H9 (cell line): ENCODE data around the gene RGS6. TPM values are rescaled to one million over a fixed set of nuclear protein-coding genes. Genes with fewer than 3 reads are reported as not detected.

Source experiments
- DNase-seq: peaks from one replicate; pipeline ENCODE4 v3.0.0-alpha.2; 2017
- H2AFZ ChIP-seq: one replicate; pipeline ENCODE4 v1.6.1; 2013; ENCODE audit warnings: mild to moderate bottlenecking, low read length, control low read depth, moderate library complexity
- H2AK5ac ChIP-seq: 2 replicates; pipeline ENCODE4 v1.6.1; 2013; ENCODE audit warnings: low read length, control low read depth, mixed read lengths; ENCODE audit not compliant: insufficient read length
- H2BK120ac ChIP-seq: one replicate; pipeline ENCODE4 v1.6.1; 2013; ENCODE audit warnings: low read depth, mild to moderate bottlenecking, low read length, control low read depth, inconsistent platforms; ENCODE audit not compliant: poor library complexity, severe bottlenecking
- H2BK12ac ChIP-seq: 2 replicates; pipeline ENCODE4 v1.6.1; 2013; ENCODE audit warnings: low read length, control low read depth, mixed read lengths, low read depth; ENCODE audit not compliant: insufficient read length
- H2BK15ac ChIP-seq: 2 replicates; pipeline ENCODE4 v1.6.1; 2013; ENCODE audit warnings: low read depth, low read length, control low read depth
- H2BK20ac ChIP-seq: one replicate; pipeline ENCODE4 v1.6.1; 2013; ENCODE audit warnings: low read depth, mild to moderate bottlenecking, low read length, control low read depth, inconsistent platforms; ENCODE audit not compliant: poor library complexity, severe bottlenecking
- H2BK5ac ChIP-seq: 2 replicates; pipeline ENCODE4 v1.6.1; 2013; ENCODE audit warnings: low read length, control low read depth, mixed read lengths; ENCODE audit not compliant: insufficient read length
- H3K14ac ChIP-seq: 2 replicates; pipeline ENCODE4 v1.6.1; 2013; ENCODE audit warnings: low read length, control low read depth; ENCODE audit not compliant: insufficient read depth
- H3K18ac ChIP-seq: 2 replicates; pipeline ENCODE4 v1.6.1; 2013; ENCODE audit warnings: low read depth, mild to moderate bottlenecking, mixed read lengths, low read length, control low read depth; ENCODE audit not compliant: insufficient read length
- H3K23ac ChIP-seq: 2 replicates; pipeline ENCODE4 v1.6.1; 2013; ENCODE audit warnings: low read length, control low read depth, mixed read lengths, low read depth; ENCODE audit not compliant: insufficient read length
- H3K23me2 ChIP-seq: 2 replicates; pipeline ENCODE4 v1.6.1; 2013; ENCODE audit warnings: low read depth, mild to moderate bottlenecking, mixed read lengths, low read length, control low read depth; ENCODE audit not compliant: insufficient read length, poor library complexity, severe bottlenecking
- H3K27ac ChIP-seq: 2 replicates; pipeline ENCODE4 v1.5.1; 2013; ENCODE audit warnings: low read length, control low read depth, mixed read lengths, low read depth; ENCODE audit not compliant: insufficient read length
- H3K27me3 ChIP-seq: 2 replicates; pipeline ENCODE4 v1.6.1; 2013; ENCODE audit warnings: low read length, control low read depth, inconsistent platforms; ENCODE audit not compliant: insufficient read depth
- H3K4ac ChIP-seq: 2 replicates; pipeline ENCODE4 v1.6.1; 2013; ENCODE audit warnings: low read depth, mild to moderate bottlenecking, control low read depth, inconsistent platforms, low read length, moderate library complexity
- H3K4me1 ChIP-seq: 2 replicates; pipeline ENCODE4 v1.6.1; 2013; ENCODE audit warnings: low read length, control low read depth, inconsistent platforms; ENCODE audit not compliant: insufficient read depth
- H3K4me2 ChIP-seq: 2 replicates; pipeline ENCODE4 v1.6.1; 2013; ENCODE audit warnings: low read length, control low read depth, mixed read lengths; ENCODE audit not compliant: insufficient read length, insufficient read depth
- H3K56ac ChIP-seq: 2 replicates; pipeline ENCODE4 v1.6.1; 2013; ENCODE audit warnings: low read depth, mild to moderate bottlenecking, mixed read lengths, low read length, control low read depth; ENCODE audit not compliant: insufficient read length
- H3K79me1 ChIP-seq: 2 replicates; pipeline ENCODE4 v1.6.1; 2013; ENCODE audit warnings: low read depth, mild to moderate bottlenecking, moderate library complexity, low read length, control low read depth, inconsistent platforms; ENCODE audit not compliant: insufficient read depth, poor library complexity, severe bottlenecking
- H3K79me2 ChIP-seq: 2 replicates; pipeline ENCODE4 v1.6.1; 2013; ENCODE audit warnings: low read length, control low read depth, inconsistent platforms; ENCODE audit not compliant: insufficient read depth
- H3K9ac ChIP-seq: 2 replicates; pipeline ENCODE4 v1.6.1; 2013; ENCODE audit warnings: low read length, control low read depth, mixed read lengths; ENCODE audit not compliant: insufficient read length; ENCODE audit errors: extremely low read depth
- H3K9me3 ChIP-seq: one replicate; pipeline ENCODE4 v1.6.1; 2013; ENCODE audit warnings: low read depth, low read length, inconsistent platforms; ENCODE audit not compliant: control insufficient read depth
- H3T11ph ChIP-seq: one replicate; pipeline ENCODE4 v1.6.1; 2013; ENCODE audit warnings: mild to moderate bottlenecking, low read length, control low read depth, inconsistent platforms
- H4K20me1 ChIP-seq: one replicate; pipeline ENCODE4 v1.6.1; 2013; ENCODE audit not compliant: control insufficient read depth, insufficient read length, insufficient read depth
- H4K5ac ChIP-seq: 2 replicates; pipeline ENCODE4 v1.6.1; 2013; ENCODE audit warnings: low read depth, mild to moderate bottlenecking, mixed read lengths, low read length, control low read depth; ENCODE audit not compliant: insufficient read length
- H4K8ac ChIP-seq: replicated peaks from 2 replicates; pipeline ENCODE4 v1.6.1; 2013; ENCODE audit warnings: low read length, control low read depth, mixed read lengths, low read depth; ENCODE audit not compliant: insufficient read length
- H4K91ac ChIP-seq: 2 replicates; pipeline ENCODE4 v1.6.1; 2013; ENCODE audit warnings: low read depth, mild to moderate bottlenecking, moderate library complexity, mixed read lengths, low read length, control low read depth; ENCODE audit not compliant: insufficient read length
- H3K27ac Mint-ChIP-seq, 3 experiments: 2 replicates in 2 of 3; 3 replicates in 1 of 3; pipeline ENCODE4 v1.8.0; 2020 to 2021; ENCODE audit warnings: mixed read lengths in 3 of 3, mild to moderate bottlenecking in 1 of 3, moderate library complexity in 1 of 3
- H3K27me3 Mint-ChIP-seq: 2 replicates; pipeline ENCODE4 v1.8.0; 2021; ENCODE audit warnings: low read depth, mild to moderate bottlenecking, moderate library complexity, mixed read lengths
- H3K36me3 Mint-ChIP-seq, 3 experiments: 2 replicates in 2 of 3; 3 replicates in 1 of 3; pipeline ENCODE4 v1.8.0; 2020 to 2021; ENCODE audit warnings: low read depth in 3 of 3, mixed read lengths in 3 of 3; ENCODE audit not compliant: insufficient read depth in 1 of 3
- H3K4me1 Mint-ChIP-seq, 2 experiments: 2 replicates each; pipeline ENCODE4 v1.8.0; 2020; ENCODE audit warnings: mixed read lengths in 2 of 2
- H3K4me3 Mint-ChIP-seq, 2 experiments: 2 replicates in 1 of 2; 3 replicates in 1 of 2; pipeline ENCODE4 v1.8.0; 2020 to 2021; ENCODE audit warnings: mild to moderate bottlenecking in 2 of 2, mixed read lengths in 2 of 2, moderate library complexity in 1 of 2
- H3K9me3 Mint-ChIP-seq, 2 experiments: 2 replicates in 1 of 2; 3 replicates in 1 of 2; pipeline ENCODE4 v1.8.0; 2020; ENCODE audit warnings: mild to moderate bottlenecking in 2 of 2, mixed read lengths in 2 of 2, moderate library complexity in 1 of 2
- WGBS: extraction: QIAGEN DNeasy Blood & Tissue Kit; methylation state at CpG from one replicate; pipeline ENCODE4 v1.1.7; 2013; ENCODE audit warnings: missing lambda C conversion rate, low lambda C conversion rate, mixed read lengths; ENCODE audit not compliant: insufficient read length; ENCODE audit errors: extremely low coverage; 5-methylcytosine and 5-hydroxymethylcytosine counted together
- total RNA-seq: library from RNA; stranded (reverse); gene quantifications from 2 replicates; pipeline ENCODE4 v1.2.1, GENCODE V29; 2021
- TF ChIP-seq, protein P1 (sequence below): fragments of 200-600 bp; sonication (generic); conservative IDR thresholded peaks from 3 replicates; pipeline ENCODE4 v1.8.0; 2021; ENCODE audit warnings: antibody characterized with exemption, mild to moderate bottlenecking

Gene RGS6
- total RNA-seq, 1 experiment from 2014 or later = 3.0 TPM

DNA sequence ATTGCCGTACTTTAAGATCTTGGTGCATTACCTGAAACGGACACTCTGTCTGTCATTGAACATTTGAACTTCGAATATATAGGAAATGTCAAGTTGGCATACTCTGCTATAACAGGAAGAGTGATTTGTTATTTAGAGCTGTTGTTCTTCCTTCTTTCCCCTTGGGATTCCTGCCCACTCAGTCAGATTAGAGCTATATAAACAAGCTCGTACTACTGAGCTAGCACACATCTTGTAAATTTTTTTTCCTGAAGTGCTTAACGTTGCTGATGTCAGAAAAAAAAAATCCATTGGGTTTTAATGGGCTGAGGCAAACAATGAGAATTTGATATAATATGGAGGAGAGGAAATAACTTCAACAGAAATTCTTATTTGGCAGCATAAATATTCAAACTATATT is 26.8 kb downstream of the RGS6 start:
- H3K18ac ChIP-seq = no peak overlapping the region
- H2BK20ac ChIP-seq = no peak overlapping the region
- Mint-ChIP-seq H3K27me3 (no peaks in the 10 kb centered on the region; the same call in none of the 2 replicates), H3K36me3 (no peaks in the 10 kb centered on the region; a peak in 1 of 7 replicates), H3K27ac (no peak overlapping the region), H3K4me1 (peaks cover 0 to 4% of the 10 kb centered on the region in 2 experiments; a peak in 1 of 4 replicates), H3K4me3 (no peak overlapping the region), H3K9me3 (no peaks in the 10 kb centered on the region; a peak in 2 of 5 replicates)
- no peak overlapping the region for H3K4me2 ChIP-seq
- H3K9me3 ChIP-seq = no peaks in the 10 kb centered on the region
- H3K23me2 ChIP-seq = no peaks in the 10 kb centered on the region
- H2AK5ac ChIP-seq = no peak overlapping the region
- H2AFZ ChIP-seq = no peak overlapping the region
- H3K9ac ChIP-seq = no peak overlapping the region
- H3K4ac ChIP-seq = no peak overlapping the region
- no peaks in the 10 kb centered on the region for H4K20me1 ChIP-seq
- no peak overlapping the region for H4K91ac ChIP-seq
- no peak overlapping the region for H2BK120ac ChIP-seq
- TF ChIP-seq, protein P1, sequence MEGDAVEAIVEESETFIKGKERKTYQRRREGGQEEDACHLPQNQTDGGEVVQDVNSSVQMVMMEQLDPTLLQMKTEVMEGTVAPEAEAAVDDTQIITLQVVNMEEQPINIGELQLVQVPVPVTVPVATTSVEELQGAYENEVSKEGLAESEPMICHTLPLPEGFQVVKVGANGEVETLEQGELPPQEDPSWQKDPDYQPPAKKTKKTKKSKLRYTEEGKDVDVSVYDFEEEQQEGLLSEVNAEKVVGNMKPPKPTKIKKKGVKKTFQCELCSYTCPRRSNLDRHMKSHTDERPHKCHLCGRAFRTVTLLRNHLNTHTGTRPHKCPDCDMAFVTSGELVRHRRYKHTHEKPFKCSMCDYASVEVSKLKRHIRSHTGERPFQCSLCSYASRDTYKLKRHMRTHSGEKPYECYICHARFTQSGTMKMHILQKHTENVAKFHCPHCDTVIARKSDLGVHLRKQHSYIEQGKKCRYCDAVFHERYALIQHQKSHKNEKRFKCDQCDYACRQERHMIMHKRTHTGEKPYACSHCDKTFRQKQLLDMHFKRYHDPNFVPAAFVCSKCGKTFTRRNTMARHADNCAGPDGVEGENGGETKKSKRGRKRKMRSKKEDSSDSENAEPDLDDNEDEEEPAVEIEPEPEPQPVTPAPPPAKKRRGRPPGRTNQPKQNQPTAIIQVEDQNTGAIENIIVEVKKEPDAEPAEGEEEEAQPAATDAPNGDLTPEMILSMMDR = no peak
- H3K27me3 ChIP-seq = no peaks in the 10 kb centered on the region
- H3K27ac ChIP-seq = no peak overlapping the region
- H2BK12ac ChIP-seq = no peak overlapping the region
- H3K56ac ChIP-seq = no peak overlapping the region
- H2BK15ac ChIP-seq = no peak overlapping the region
- no peaks in the 10 kb centered on the region for H3K79me2 ChIP-seq
- H3K23ac ChIP-seq = no peak overlapping the region
- no peaks in the 10 kb centered on the region for H3K4me1 ChIP-seq
- H3K14ac ChIP-seq = no peak overlapping the region
- H3K79me1 ChIP-seq = no peaks in the 10 kb centered on the region
- no peak overlapping the region for H2BK5ac ChIP-seq
- WGBS = no CpG with 5 or more reads among the region's 5 CpGs
- H4K8ac ChIP-seq = no peak overlapping the region
- H3T11ph ChIP-seq = no peak overlapping the region
- H4K5ac ChIP-seq = no peak overlapping the region
- DNase-seq = no peak
